Naive B cell (primary cell): ENCODE results near the gene SMIM45.
"Not testable (repeated sequence)": the region's sequence is repeated elsewhere in the genome, so short reads cannot be mapped to it uniquely, and the experiment has no call there.

Source experiments
- ATAC-seq, 2 donors: fragments of 150-1000 bp; cut with Tn5 transposase; 2 replicates each; pipeline ENCODE4 v1.10.0; 2021; ENCODE audit warnings: low read depth in 2 of 2, mild to moderate bottlenecking in 2 of 2, moderate library complexity in 2 of 2
- DNase-seq: peaks from one replicate; pipeline ENCODE4 v3.0.0; 2022
- H3K27ac Mint-ChIP-seq, 6 donors: one replicate each; pipeline ENCODE4 v1.8.0; 2020 to 2022; ENCODE audit warnings: mild to moderate bottlenecking in 6 of 6, mixed read lengths in 6 of 6, moderate library complexity in 5 of 6, inconsistent platforms in 2 of 6
- H3K27me3 Mint-ChIP-seq, 3 donors: one replicate each; pipeline ENCODE4 v1.8.0; 2021 to 2022; ENCODE audit warnings: mixed read lengths in 3 of 3, mild to moderate bottlenecking in 1 of 3
- H3K36me3 Mint-ChIP-seq, 2 donors: one replicate each; pipeline ENCODE4 v1.8.0; 2020 to 2022; ENCODE audit warnings: mixed read lengths in 2 of 2, inconsistent platforms in 1 of 2, mild to moderate bottlenecking in 1 of 2
- H3K4me1 Mint-ChIP-seq, 3 donors: one replicate each; pipeline ENCODE4 v1.8.0; 2020 to 2022; ENCODE audit warnings: mixed read lengths in 3 of 3, inconsistent platforms in 1 of 3, mild to moderate bottlenecking in 1 of 3, moderate library complexity in 1 of 3
- H3K4me3 Mint-ChIP-seq, 8 donors: one replicate each; pipeline ENCODE4 v1.8.0; 2020 to 2022; ENCODE audit warnings: mild to moderate bottlenecking in 8 of 8, mixed read lengths in 8 of 8, moderate library complexity in 8 of 8, inconsistent platforms in 2 of 8
- H3K9me3 Mint-ChIP-seq, 7 donors: one replicate each; pipeline ENCODE4 v1.8.0; 2020 to 2022; ENCODE audit warnings: mixed read lengths in 7 of 7, mild to moderate bottlenecking in 5 of 7, inconsistent platforms in 2 of 7, moderate library complexity in 1 of 7

SMIM45 gene

DNA sequence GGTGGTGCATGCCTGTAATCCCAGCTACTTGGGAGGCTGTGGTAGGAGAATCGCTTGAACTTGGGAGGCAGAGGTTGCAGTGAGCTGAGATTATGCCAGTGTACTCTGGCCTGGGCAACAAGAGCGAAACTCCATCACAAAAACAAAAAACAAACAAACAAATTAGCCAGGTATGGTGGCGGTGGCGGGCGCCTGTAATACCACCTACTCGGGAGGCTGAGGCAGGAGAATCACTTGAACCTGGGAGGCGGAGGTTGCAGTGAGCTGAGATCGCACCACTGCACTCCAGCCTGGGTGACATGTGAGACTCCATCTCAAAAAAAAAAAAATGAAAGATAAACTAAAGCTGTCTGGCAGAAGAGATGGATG is 3.0 kb upstream of the SMIM45 start:
- not testable (repeated sequence) for ATAC-seq, H3K9me3 Mint-ChIP-seq, H3K27me3 Mint-ChIP-seq, DNase-seq, H3K36me3 Mint-ChIP-seq
- Mint-ChIP-seq H3K4me1 (peaks cover 40 to 50% (median 47%) of the 10 kb centered on the region in 3 donors), H3K4me3 (peak overlapping the region in 2 of 8 donors; percentile 46 to 86), H3K27ac (peak overlapping the region in 2 of 6 donors; percentile 36 to 77)

DNA sequence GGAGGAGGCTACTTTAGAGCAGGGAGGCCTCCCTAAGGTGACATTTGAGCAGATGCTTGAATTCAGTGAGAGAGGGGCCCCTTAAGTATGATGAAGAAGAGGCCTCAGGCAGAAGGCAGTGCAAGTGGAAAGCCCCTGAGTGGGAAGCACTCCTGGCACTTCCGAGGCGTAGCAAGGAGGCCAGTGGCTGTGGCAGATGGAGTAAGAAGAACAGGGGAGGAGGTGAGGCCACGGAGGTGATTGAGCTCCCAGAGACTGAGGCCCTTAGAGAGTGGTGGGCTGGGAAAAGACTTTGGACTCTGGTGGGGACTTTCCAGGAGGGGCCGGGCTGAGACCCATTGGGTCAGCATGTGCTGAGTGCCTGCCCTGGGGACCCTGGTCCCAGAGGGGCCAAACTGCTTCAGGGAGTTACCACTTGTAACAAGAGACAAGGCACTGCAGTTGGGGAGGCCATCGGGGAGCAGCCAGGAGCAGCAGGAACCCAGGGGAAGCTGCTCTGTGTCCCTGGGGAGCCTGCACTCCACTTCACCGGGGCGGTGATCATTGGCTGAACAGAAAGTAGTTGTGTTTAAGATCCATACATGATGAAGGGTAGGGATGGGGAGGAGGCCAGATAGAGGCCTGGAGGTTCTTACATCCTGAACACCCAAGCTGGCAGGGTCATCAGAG is 2.5 kb upstream of the SMIM45 start:
- Mint-ChIP-seq H3K9me3 (no peaks in the 10 kb centered on the region), H3K4me3 (peak overlapping the region in 5 of 8 donors; percentile 18 to 86 (median 37)), H3K4me1 (peaks cover 40 to 50% (median 47%) of the 10 kb centered on the region in 3 donors), H3K36me3 (no peaks in the 10 kb centered on the region), H3K27me3 (peaks cover 0 to 6% (median 0%) of the 10 kb centered on the region in 3 donors), H3K27ac (peak overlapping the region in 5 of 6 donors; percentile 29 to 77 (median 69))
- DNase-seq (no peak), ATAC-seq (no peak)

DNA sequence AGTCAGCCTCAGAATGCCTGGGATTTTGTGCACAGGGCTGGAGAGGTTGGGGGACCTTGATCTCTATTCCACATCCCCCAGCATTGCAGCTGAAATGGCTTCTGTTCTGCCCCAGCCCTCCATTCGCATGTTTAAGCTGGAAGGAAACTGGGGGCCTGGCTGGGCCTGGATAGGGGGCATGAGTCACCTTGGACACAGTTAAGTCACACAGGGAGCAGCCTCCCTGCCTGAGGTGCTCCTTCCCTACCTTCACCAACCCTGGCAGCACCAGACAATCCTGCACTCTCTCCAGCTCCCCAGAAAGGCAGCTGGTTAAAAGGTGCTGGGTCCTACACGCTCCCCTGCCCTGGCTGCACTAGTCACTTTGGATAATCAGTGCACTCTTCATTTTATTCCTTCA is 763 bp downstream of the SMIM45 start:
- peaks cover 28 to 37% (median 33%) of the 10 kb centered on the region in 3 donors for H3K4me1 Mint-ChIP-seq
- H3K4me3 Mint-ChIP-seq = no peak overlapping the region
- peaks cover 0 to 5% (median under 1%) of the 10 kb centered on the region in 3 donors for H3K27me3 Mint-ChIP-seq
- DNase-seq = no peak
- H3K27ac Mint-ChIP-seq = no peak overlapping the region
- no peaks in the 10 kb centered on the region for H3K9me3 Mint-ChIP-seq
- ATAC-seq = no peak
- H3K36me3 Mint-ChIP-seq = no peaks in the 10 kb centered on the region

DNA sequence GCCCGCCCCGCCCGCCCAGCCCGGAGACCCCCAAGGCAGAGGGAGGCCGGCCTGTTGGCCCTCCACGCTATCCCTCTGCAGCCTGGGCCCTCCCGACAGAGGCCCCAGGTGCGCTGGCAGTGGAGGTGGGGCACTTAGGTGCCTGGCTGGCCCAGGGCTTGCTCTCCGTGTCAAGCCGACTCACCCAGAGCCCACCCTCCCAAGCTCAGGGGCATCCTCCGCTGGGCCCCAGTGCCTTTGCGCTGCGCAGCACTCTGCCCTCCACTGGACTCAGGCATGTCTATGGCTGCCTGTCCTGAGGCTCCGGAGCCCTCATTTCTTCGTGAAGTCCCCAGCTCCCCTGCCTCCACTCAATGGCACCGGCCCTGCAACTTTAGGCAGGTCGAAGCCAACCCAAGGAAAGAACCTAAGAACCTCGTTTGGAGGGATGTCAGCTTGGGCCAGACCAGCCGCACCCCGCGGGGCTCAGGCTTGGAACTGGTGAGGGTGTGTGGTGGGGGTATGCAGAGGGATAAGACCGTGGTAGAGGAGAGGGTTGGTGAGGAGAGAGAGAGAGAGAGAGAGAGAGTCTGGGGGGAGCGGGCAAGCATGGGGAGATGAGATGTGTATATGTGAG is 6.1 kb downstream of the SMIM45 start:
- ATAC-seq (peak; percentile 29 to 37), DNase-seq (peak; percentile 21)
- peak overlapping the region in 3 of 8 donors; percentile 29 to 49 (median 43) for H3K4me3 Mint-ChIP-seq
- H3K27ac Mint-ChIP-seq = peak overlapping the region in 2 of 6 donors; percentile 14 to 62
- no peaks in the 10 kb centered on the region for H3K9me3 Mint-ChIP-seq
- H3K27me3 Mint-ChIP-seq = peaks cover 0 to 11% (median 8%) of the 10 kb centered on the region in 3 donors
- no peaks in the 10 kb centered on the region for H3K36me3 Mint-ChIP-seq
- peaks cover 4 to 18% (median 12%) of the 10 kb centered on the region in 3 donors for H3K4me1 Mint-ChIP-seq

- peaks cover 0 to 4% (median under 1%) of the 10 kb centered on the region in 3 donors for H3K27me3 Mint-ChIP-seq
- peaks cover 0 to 9% (median 4%) of the 10 kb centered on the region in 3 donors for H3K4me1 Mint-ChIP-seq
- ATAC-seq (no peak), DNase-seq (no peak)
- no peak overlapping the region for H3K4me3 Mint-ChIP-seq
- H3K9me3 Mint-ChIP-seq = peaks cover 0 to 1% (median 0%) of the 10 kb centered on the region in 7 donors
- H3K27ac Mint-ChIP-seq = no peak overlapping the region
- H3K36me3 Mint-ChIP-seq = no peaks in the 10 kb centered on the region
Observed at GRCh38 chr22:41963453-41964111, 11.6 kb downstream of the SMIM45 start.

- ATAC-seq (no peak), DNase-seq (no peak)
- Mint-ChIP-seq H3K27ac (no peak overlapping the region), H3K4me3 (no peak overlapping the region), H3K27me3 (peaks cover 0 to 5% (median 5%) of the 10 kb centered on the region in 3 donors), H3K36me3 (no peaks in the 10 kb centered on the region), H3K9me3 (peaks cover 0 to 1% (median 0%) of the 10 kb centered on the region in 7 donors), H3K4me1 (peaks cover 0 to 9% (median 4%) of the 10 kb centered on the region in 3 donors)
Observed at GRCh38 chr22:41964112-41964491, 12.2 kb downstream of the SMIM45 start.

DNA sequence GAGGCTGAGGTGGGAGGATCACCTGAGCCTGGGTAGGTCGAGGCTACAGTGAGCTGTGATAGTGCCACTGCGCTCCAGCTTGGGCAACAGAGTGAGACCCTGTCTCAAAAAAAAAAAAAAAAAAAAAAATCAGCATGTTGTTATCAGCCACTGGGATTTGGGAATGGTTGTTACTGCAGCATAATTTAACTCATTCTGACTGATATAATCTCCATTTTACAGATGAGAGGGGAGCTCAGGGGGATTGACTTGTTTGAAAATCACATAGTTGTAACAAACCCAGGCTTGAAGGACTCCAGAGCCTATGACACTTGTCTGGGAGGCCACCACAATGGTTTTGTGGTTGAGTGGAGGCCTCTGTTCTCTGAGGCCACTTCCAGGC is 14.3 kb downstream of the SMIM45 start:
- H3K4me3 Mint-ChIP-seq = no peak overlapping the region

DNA sequence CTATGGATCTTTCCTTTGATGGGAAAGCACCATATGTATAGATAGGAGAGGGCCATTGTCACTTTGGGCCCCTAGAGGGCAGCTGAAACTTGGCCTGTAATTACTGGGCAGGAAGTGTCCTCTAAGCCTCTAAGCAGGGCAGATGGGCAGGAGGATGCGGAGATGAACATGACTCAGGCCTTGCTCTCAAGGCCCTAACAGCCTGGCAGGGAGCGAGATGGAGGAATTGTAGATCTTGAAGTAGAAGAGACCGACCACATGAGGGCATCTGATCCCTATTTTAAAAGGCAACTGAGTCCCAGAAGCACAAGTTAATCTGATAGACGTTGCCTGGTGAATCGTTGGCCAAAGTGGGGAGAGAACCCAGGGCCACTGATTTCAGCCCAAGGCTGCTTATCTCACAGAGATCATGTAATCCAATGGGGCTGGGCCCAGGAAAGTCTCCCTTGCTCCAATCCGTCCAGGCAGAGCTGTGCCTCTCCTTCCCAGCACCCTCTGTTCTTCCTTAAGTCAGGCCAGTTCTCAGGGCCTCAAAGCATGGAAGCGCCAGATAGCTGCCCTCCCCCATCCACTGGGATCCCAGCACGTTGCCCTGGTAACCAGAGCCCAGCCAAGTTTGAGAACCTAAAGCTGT is 14.8 kb downstream of the SMIM45 start:
- peak; percentile 56 to 84 for ATAC-seq
- H3K27me3 Mint-ChIP-seq = peaks cover 5 to 20% (median 15%) of the 10 kb centered on the region in 3 donors
- peak; percentile 41 for DNase-seq
- H3K36me3 Mint-ChIP-seq = no peaks in the 10 kb centered on the region
- no peak overlapping the region for H3K27ac Mint-ChIP-seq
- H3K4me3 Mint-ChIP-seq = peak overlapping the region in 1 of 8 donors; percentile 15
- H3K9me3 Mint-ChIP-seq = peaks cover 0 to 1% (median 0%) of the 10 kb centered on the region in 7 donors
- peaks cover 0 to 4% (median 0%) of the 10 kb centered on the region in 3 donors for H3K4me1 Mint-ChIP-seq

More for the DNA sequence above, 14.3 kb downstream of the SMIM45 start:
- H3K4me1 Mint-ChIP-seq = peaks cover 0 to 4% (median 0%) of the 10 kb centered on the region in 3 donors
- ATAC-seq (no peak), DNase-seq (no peak)
- no peak overlapping the region for H3K27ac Mint-ChIP-seq
- H3K27me3 Mint-ChIP-seq = peaks cover 5 to 15% (median 10%) of the 10 kb centered on the region in 3 donors
- peaks cover 0 to 1% (median 0%) of the 10 kb centered on the region in 7 donors for H3K9me3 Mint-ChIP-seq
- H3K36me3 Mint-ChIP-seq = no peaks in the 10 kb centered on the region

- no peak for ATAC-seq
- peak overlapping the region in 1 of 6 donors; percentile 4 for H3K27ac Mint-ChIP-seq
- no peak for DNase-seq
- H3K9me3 Mint-ChIP-seq = peaks cover 0 to 1% (median 0%) of the 10 kb centered on the region in 7 donors
- H3K27me3 Mint-ChIP-seq = peaks cover 16 to 31% (median 28%) of the 10 kb centered on the region in 3 donors
- H3K36me3 Mint-ChIP-seq = no peaks in the 10 kb centered on the region
- H3K4me1 Mint-ChIP-seq = peaks cover 0 to 7% (median 0%) of the 10 kb centered on the region in 3 donors
- no peak overlapping the region for H3K4me3 Mint-ChIP-seq
Observed at GRCh38 chr22:41968601-41969000, 16.7 kb downstream of the SMIM45 start.

DNA sequence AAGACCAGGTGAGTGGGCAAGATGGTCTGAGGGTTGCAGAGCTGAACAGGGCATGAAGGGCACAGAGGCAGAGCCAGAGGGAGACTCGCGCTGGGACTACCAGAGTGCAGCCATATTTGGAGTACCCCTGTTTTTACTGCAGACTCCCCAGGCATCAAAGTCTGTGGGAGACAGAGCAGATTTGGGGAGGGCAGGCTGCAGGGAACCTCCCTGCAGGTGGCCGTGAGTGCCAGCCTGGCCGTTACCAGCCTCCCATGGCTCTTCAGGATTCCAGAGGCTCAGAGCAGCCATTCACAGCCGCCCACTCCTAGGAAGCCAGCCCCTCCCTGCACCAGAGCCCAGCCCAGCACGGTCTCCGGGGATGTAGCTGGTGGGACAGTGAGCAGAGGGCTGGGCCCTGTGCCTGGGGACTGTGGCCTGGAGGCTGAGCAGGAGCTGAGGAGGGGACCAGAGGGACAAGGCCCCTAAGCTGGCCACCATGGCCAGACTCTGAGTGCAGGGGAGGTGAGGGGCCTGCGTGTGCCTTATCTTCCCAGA is 17.2 kb downstream of the SMIM45 start, which contains the start of gene SEPTIN3:
TSS of gene SEPTIN3 (plus strand) at position 334 of the 537 bp plus-strand sequence. CDS start 2,050 bp downstream, outside the sequence.
- ATAC-seq (no peak), DNase-seq (no peak)
- Mint-ChIP-seq H3K27ac (peak within 1 kb of the TSS in 2 of 6 donors; percentile 4 to 15), H3K4me1 (peaks cover 0 to 7% (median 0%) of the 10 kb centered on the region in 3 donors), H3K4me3 (no peak within 1 kb of the TSS), H3K9me3 (no peaks in the 10 kb centered on the region), H3K27me3 (peaks cover 16 to 31% (median 28%) of the 10 kb centered on the region in 3 donors), H3K36me3 (no peaks in the 10 kb centered on the region)

DNA sequence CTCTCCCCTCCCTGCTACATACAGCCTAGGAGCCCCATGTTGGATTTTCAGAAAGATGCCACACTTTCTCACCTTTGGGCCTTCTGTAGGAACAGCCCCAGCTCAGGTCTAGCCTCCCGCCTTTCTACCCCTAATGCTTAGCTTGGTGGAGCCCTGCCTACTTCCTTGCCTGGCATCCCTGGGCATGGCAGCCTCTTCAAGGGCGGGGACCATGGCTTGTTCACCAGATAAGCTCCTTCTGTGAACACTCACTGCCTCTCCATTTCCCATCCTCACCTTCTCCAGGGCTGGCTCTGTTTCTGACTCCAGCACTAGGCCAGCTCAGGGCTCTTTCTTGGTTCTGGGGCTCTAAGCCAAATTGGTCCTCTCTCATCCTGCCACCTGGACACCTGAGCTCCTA is 18.7 kb downstream of the SMIM45 start:
- no peak for ATAC-seq
- Mint-ChIP-seq H3K4me1 (peaks cover 1 to 7% (median 4%) of the 10 kb centered on the region in 3 donors), H3K27ac (no peak overlapping the region), H3K27me3 (peaks cover 26 to 40% (median 36%) of the 10 kb centered on the region in 3 donors), H3K4me3 (no peak overlapping the region), H3K9me3 (no peaks in the 10 kb centered on the region), H3K36me3 (no peaks in the 10 kb centered on the region)
- DNase-seq = no peak

GRCh38 chr22:41971431-41971830 is 19.5 kb downstream of the SMIM45 start:
- Mint-ChIP-seq H3K4me3 (no peak overlapping the region), H3K36me3 (no peaks in the 10 kb centered on the region), H3K27me3 (peaks cover 33 to 48% (median 44%) of the 10 kb centered on the region in 3 donors), H3K4me1 (peaks cover 8 to 13% (median 12%) of the 10 kb centered on the region in 3 donors), H3K27ac (no peak overlapping the region), H3K9me3 (no peaks in the 10 kb centered on the region)
- DNase-seq (no peak), ATAC-seq (no peak)
